ENCODE results near the gene ITK.
A peak's percentile ranks its signal among the peaks of the same experiment; 100 is the strongest.
"Not testable (repeated sequence)": the region's sequence is repeated elsewhere in the genome, so short reads cannot be mapped to it uniquely, and the experiment has no call there.

Gene ITK

DNA sequence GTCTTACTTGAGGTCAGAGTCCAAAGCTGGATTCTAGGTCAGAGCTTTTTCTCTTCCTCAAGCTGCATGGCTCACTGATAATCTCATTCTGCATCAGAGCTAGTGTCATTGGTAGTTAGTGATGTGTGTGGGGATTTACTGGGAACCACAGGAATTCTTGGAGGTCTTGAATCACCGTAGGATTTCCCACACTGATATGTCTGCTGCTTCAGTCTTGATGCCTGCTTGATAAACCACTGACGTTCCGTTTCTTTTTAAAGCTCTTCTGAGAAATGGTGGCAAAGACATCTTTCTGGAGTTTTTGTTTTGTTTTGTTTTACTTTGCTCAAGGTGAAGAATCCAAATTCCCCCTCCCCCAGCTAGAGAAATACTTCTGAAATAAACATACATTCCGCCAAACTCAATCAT, 13.4 kb upstream of the ITK start:
- DNase-seq (ENCODE audit: low read depth in 2 of 2): no peak

DNA sequence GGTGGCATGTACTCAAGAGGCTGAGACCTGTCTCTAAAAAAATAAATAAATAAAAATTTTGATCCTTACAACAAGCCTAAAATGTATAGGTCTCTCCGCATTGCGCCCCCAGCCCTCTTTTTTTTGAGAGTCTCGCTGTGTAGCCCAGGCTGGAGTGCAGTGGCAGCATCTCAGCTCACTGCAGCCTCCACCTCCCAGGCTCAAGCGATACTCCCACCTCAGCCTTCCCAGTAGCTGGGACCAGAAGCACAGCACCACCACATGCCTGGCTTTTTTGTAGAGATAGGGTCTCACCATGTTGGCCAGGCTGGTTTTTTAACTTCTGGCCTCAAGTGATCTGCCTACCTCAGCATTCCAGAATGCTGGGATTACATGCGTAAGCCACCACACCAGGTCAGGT, 12.4 kb upstream of the ITK start:
- no peak for DNase-seq (ENCODE audit: low read depth in 2 of 2)

DNA sequence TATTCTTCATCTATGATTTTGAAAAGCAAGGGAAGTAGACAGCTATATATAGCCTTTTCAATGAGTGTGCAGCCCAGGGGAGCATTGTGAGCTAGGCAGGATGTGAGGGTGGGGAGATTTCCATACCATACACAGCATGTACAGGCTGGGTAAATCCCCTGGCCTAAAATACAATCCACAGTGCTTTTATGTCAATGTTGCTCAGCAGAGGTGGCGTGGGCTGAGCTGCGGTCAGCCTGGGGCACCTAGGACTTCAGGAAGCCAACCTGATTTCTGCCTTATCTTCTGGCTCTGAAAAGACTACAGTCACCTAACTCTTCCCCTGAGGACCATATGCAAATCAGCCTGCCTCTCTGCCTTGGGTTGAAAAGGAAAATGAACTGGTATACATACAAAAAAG, 8.2 kb upstream of the ITK start:
- peak; percentile 73 to 76 for DNase-seq (ENCODE audit: low read depth in 2 of 2)

DNA sequence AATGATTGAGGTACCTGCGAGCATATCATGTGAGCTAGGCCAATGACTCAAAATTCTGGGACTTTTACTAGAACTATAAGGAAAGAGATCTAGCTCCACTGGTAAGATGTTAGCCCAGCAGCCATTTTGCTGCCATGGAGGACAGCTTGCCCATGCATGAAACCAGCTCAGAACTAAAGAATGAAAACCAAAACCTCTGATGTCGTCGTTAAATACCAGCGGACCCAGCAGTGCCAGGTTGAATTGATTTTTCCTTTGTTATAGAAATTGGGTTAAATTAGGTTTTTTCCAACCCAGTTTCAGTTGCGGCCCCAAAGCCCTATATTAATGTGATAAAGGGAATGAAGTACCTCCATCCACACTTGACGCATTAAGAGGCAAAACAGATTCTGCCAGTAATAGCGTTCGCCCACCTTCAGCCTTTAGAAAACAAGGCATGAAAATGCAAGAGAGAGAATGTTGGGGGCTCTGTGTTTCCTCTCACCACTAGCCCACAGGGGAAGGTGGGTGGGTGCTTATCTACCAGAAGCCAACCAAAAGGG, 5.5 kb upstream of the ITK start:
- DNase-seq (ENCODE audit: low read depth in 2 of 2): no peak

DNA sequence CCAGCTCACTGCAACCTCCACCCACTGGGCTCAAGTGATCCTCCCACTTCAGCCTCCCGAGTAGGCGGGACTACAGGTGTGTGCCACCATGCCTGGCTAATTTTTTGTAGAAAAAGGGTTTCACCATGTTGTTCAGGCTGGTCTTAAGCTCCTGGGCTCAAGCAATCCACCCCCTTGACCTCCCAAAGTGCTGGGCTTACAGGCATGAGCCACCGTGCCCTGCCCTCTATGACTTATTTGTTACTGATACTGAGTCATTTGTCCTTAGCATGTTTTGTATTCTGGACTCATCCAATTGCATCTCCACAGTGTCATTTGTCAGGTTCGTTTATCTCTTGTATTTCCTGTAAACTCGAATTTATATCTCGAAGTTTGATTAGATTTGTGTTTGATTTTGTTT, 2.7 kb upstream of the ITK start:
- no peak for DNase-seq (ENCODE audit: low read depth in 2 of 2)

DNA sequence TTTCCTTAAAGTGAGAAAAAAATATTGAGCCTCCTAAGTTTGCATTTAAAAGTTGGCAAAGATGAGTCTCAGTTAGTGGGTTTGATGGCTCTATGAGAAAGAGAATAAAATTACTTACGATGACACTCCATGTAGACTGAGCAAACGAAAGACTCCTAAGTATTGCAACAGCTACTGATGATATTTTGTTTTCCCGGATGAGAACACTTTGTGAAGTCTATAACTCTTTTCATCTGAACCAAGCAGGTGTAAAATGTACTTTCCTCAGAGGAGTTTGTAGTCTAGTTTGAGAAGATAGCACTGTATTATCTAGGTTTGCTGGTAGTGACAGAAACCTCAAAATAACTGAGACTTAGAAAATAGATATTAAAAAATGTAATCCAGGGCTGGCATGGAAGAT, 1.7 kb upstream of the ITK start:
- DNase-seq (ENCODE audit: low read depth in 2 of 2): no peak

DNA sequence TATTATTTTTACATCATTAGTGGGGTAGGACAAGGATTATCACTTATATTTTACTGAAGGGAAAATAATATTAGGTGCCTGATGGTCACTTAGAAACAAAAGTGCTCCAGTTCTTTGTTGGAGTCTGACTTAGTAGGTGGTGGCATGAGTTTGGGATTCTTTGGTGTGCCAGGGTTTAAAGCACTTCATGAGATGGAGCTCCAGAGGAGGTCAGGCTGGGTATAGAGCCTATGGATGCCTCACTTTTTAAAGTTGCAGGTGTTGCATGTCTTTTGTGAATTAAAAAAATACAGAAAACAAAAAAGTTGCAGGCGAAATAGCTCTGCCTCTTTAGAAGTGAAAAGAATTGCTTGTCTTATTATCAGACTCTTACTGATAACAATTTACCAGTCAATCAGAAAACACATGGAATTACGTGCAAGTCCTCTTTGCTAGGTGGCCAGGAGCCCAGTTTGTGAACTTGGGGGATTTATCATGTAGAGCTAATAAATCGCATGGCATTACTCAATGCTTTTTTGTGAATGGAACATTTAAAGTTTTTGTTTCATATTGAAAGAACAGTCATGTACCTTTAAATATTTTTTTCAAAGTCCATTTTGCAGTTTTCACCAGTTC, 1.6 kb downstream of the ITK start:
- DNase-seq (ENCODE audit: low read depth in 2 of 2): no peak

DNA sequence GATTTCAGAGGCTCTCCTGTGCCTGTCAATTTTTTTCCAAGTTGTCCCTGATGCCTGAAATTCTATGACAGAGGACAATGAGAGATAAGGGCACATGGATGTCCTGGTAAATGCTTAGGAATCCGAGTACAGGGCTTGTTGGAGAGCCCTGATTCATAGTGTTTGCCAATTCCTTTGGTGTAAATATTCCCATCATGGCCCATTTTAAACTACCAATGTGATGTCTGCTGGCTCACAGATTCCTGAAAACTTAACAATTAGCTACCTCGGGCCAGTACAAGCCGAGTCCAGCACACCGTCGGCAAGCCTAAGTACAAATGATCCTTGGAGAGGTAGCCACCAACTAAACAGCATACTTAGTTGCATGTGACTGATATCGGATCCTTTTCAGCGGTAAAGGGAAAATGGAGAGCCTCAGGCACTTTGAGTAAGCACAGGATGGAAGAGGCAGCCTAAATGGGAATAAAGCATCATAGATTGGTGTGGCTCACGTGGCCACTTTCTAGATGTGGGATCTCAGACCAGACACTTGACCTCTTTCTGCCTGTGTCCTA, 3.6 kb downstream of the ITK start:
- DNase-seq (ENCODE audit: low read depth in 2 of 2): no peak

DNA sequence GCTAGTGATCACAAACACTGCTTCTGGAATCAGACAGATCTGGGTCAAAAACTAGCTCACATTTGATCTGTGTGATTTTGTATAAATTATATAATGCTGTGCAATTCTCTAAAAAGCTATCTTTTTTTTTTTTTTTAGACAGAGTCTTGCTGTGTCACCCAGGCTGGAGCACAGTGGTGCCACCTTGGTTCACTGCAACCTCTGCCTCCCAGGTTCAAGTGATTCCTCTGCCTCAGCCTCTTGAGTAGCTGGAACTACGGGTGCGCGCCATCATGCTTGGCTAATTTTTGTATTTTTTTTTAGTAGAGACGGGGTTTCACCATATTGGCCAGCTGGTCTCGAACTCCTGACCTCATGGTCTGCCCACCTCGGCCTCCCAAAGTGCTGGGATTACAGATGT, 4.5 kb downstream of the ITK start:
- DNase-seq (ENCODE audit: low read depth in 2 of 2): not testable (repeated sequence)

DNA sequence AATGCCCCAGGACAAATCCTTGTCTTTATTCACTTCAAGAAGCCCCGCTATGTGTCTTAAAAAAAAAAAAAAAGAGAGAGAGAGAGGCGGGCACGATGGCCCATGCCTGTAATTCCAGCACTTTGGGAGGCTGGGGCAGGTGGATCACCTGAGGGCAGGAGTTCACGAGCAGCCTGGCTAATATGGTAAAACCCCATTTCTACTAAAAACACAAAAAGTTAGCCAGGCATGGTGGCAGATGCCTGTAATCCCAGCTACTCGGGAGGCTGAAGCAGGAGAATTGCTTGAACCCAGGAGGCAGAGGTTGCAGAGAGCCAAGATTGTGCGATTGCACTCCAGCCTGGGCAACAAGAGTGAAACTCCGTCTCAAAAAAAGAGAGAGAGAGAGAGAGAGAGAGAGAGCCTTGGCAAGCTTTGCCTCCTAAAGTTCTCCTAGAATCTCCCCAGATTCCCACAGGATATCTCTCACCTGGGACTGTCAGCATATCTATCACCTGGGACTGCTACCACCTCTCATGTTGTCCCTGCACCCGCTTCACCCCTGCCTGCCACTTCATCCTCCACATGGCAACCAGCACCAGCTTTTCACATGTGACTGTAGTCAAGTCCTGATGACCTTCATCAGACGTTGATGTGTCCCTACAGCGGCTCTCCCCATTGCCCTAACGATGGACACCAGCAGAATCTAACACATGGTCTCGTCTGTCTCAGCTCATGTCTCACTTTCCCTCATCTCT, 5.8 kb downstream of the ITK start:
- no peak for DNase-seq (ENCODE audit: low read depth in 2 of 2)

DNA sequence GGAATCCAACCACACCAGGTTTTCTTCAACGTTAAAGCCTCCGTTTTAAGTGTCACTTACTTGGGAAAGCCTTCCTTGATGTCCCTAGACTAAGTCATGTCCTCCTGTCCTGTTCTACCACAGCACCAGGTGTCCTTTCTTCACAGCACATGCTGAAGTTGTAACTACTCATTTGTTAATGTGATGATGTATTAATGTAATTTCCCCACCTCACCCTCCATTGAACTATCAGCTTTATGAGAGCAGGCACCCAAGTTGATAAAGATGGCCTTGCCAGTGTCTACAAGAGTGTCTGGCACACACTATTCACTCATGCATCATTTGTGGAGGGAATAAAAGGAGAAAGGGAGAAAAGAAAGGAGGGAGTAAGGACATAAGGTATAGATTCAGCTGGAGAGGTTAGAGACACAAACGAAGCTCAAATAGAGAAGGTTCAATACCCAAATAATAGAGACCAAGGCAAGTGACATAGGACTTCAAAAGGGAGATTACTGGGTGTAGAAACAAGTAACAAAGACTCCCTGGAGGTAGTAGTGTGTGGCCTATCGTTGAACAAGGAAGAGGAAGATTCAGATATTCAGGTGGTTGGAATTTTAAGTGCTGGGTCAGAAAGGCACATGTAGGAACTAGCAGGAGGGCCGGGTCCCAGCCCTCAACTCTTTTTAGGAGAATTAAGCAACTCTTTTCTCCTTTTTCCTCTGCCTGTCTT, 6.6 kb downstream of the ITK start:
- no peak for DNase-seq (ENCODE audit: low read depth in 2 of 2)

DNA sequence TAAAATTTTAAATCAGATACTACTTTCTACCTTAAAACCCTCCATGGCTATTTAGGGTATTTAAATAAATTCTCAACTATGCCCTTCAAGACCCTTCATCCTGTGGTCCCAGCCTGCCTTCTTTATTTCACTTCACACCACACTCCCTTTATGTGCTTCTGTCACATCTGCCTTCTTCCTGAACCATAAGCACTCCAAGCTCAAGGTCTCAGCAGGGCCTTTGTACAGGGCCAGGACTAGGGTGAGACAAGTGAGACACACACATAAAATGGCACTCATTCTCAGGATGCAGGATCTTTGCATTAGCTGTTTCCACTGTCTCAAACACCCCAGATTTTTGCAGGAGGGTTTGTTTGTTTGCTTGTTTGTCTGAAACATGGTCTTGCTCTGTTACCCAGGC, 7.6 kb downstream of the ITK start:
- DNase-seq (ENCODE audit: low read depth in 2 of 2): no peak

DNA sequence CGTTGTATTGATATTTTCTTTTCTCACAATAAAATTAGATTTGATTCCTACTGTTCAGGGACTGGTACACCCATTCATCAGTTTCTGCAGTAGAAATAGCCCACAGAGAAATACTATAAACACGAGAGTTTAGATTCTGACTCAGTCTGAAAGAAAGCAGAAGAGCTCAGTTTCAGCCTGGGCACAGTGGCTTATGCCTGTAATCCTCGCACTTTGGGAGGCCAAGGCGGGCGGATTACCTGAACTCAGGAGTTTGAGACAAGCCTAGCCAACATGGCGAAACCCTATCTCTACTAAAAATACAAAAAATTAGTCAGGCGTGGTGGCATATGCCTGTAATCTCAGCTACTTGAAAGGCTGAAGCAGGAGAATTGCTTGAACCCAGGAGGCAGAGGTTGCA, 8.6 kb downstream of the ITK start:
- peak in 1 of 2 donors; percentile 45 for DNase-seq (ENCODE audit: low read depth in 2 of 2)

DNA sequence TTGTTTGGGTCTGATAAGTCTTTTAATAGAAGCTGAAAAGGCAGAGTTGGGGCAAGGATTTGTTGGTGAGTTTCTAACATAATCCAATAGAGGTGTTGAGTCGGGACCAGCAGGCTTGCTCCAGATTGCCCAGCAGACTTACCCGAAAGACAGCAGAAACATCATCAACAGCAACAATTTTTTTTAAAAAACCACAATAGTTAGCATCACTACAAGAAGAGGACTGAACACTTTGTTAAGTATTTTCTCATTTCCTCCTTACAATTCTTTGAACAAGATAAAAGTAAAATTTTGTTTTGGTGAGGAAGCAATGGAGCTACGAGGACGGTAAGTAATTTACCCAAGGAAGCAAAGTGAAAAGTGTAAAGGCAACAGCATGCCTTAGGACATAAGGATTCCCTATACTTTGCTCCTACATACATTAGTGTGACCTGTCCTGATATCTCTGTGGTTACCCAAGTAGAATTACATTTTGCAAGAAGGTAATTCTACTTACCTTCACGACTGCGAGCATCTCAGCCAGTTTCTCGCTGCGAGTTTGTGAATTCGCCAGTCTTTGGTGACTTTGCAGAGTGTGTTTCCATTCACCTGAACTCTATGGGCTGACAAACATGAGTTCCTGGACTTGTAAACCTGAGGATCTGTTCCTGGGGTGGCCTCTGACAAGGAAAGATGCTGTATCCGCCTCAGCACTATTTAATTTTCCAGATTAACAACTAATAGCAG, 13.2 kb downstream of the ITK start:
- DNase-seq (ENCODE audit: low read depth in 2 of 2): no peak

DNA sequence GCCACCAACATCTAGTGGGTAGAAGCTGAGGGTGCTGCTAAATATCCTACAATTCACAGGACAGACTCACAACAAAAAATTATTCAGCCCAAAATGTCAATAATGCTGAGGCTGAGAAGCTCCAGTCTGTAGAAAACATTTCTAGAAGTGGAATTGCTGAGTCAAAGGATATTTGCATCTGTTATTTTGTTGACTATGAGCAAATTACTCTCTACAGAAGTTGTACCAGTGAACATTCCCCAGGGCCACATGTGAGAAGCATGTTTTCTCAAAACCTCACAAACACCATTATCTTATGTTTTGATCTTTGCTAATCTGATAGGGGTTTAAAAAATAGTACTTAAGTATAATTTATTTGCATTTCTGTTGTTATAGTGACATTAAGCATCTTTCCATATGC, 15.4 kb downstream of the ITK start:
- DNase-seq (ENCODE audit: low read depth in 2 of 2): no peak

DNA sequence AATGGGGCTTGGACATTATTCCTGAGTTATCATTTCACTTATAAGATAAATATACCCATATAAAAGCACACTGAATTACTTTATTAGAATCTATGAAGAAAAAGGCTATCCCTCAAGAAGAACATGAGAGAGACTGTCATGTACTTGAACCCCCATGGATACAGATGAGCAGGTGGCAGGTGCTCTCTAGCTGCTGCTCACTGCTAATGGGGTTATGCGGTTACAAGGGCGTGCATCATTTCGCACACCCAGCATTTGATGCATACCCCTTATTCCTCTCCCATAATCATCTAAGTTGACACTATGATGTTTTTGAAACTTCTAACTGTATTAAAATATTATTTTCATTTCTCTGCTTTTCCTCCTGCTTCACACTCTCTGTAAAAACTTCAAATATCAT, 16.4 kb downstream of the ITK start:
- no peak for DNase-seq (ENCODE audit: low read depth in 2 of 2)

DNA sequence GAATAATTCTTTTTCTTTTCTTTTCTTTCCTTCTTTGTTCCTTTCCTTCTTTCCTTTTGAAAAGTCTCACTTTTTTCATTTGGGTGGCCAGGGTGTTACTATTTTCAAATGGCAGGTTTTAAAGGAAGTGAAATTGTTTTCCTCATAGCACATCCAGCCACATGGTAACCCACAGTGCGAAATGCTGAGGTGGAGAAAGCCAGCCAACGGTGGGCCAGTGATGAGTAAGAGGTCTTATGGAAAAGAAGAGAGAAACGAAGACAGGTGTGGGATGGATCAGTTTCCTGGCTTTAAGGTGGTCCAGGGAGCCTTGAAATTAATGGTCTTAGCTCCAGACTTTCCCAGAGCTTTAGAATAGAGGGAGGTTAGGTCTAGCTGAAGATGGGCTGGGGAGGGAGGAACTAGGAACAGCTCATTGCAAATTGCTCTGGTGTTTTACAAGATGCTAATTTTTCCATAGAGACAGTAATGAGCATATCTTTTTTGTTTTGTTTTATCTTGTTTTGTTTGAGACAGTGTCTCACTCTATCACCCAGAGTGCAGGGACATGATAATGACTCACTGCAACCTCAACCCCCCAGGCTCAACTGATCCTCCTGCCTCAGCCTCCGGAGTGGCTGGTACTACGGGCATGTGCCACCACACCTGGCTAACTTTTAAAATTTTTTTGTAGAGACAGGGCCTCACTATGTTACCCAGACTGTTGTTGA, 17.8 kb downstream of the ITK start:
- DNase-seq (ENCODE audit: low read depth in 2 of 2): peak in 1 of 2 donors; percentile 55

DNA sequence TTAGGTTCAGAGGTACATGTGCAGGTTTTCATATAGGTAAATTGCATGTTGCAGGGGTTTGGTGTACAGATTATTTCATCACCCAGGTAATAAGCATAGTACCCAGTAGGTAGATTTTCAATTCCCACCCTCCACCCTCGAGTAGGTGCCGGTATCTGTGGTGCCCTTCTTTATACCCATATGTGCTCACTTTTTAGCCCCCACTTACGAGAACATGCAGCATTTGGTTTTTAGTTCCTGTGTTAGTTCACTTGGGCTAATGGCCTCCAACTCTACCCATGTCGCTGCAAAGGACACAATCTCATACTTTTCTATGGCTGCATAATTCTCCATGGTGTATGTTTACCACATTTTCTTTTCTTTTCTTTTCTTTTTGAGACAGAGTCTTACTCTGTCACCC, 21.2 kb downstream of the ITK start:
- DNase-seq (ENCODE audit: low read depth in 2 of 2): no peak

DNA sequence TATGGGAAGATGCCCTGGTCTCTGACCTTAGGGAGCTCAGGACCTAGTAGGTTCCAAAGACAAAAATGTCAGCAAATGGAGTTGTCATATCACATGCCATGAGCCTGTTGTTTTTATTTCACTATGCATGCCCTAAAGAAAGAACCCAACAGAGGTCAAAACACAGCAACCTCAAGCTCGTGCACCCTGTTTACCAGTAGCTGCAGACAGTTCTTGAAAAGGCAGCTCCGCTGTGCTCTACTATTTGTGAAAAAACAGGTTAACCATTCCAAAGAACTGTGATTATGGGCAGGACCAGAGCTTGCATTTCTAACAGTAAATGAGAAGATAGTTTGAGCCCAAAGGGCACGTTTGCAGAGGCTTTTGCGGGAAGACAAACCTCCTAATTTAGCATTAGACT, 22.8 kb downstream of the ITK start:
- no peak for DNase-seq (ENCODE audit: low read depth in 2 of 2)

DNA sequence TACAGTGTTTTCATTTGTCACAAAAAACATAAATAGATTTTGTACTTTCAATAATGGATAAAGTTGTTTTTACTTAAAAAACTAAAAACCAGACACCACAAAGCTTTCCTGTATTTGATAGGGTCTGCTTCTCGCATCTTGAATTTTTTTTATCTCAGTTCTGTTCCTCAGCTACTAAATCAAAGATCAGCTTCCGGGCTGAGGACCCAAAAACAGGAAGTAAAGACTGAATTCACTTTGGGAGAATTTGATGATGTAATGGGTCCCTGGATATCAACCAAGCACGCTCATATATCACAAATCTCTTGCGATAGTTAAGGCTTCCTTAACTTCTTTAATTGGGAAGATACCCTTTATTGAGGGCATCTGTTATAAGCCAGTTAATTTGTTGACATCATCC, 24.1 kb downstream of the ITK start:
- DNase-seq (ENCODE audit: low read depth in 2 of 2): no peak

DNA sequence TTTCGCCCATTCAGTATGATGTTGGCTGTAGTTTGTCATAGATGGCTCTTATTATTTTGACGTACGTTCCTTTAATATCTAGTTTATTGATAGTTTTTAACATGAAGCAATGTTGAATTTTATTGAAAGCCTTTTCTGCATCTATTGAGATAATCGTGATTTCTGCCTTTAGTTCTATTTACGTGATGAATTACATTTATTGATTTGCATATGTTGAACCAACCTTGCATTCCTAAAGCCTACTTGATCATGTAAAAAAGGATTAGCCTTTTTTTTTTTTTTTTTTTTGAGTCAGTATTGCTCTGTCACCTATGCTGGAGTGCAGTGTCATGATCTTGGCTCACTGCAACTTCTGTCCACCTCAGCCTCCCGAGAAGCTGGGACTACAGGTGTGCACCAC, 25.1 kb downstream of the ITK start:
- no peak for DNase-seq (ENCODE audit: low read depth in 2 of 2)
